K562 (cell line): Measurements from ENCODE around the gene RITA1. TPM values are rescaled to one million over a fixed set of nuclear protein-coding genes. Genes with fewer than 3 reads are reported as not detected.
A peak's percentile ranks its signal among the peaks of the same experiment; 100 is the strongest.

Source experiments
- ATF7 ChIP-seq: fragments of 450-650 bp; IDR thresholded peaks from 2 replicates; pipeline ENCODE4 v1.7.1; 2014; ENCODE audit warnings: mild to moderate bottlenecking, moderate library complexity
- BHLHE40 ChIP-seq: IDR thresholded peaks from 2 replicates; pipeline ENCODE4 v1.6.1; 2011; ENCODE audit warnings: low read length, improper control_type of control experiment
- CCAR2 ChIP-seq: fragments of 200-400 bp; formaldehyde crosslinking; IDR thresholded peaks from 2 replicates; pipeline ENCODE4 v1.6.1; 2017; ENCODE audit warnings: mild to moderate bottlenecking, low read depth, low read length
- CSDE1 ChIP-seq, 2 experiments: fragments of 450-650 bp; IDR thresholded peaks; 2 replicates each; pipeline ENCODE4 v1.6.1; 2016; ENCODE audit warnings: mild to moderate bottlenecking in 1 of 2
- ETV1 ChIP-seq: fragments of 450-650 bp; conservative IDR thresholded peaks from 2 replicates; pipeline ENCODE4 v1.6.1; 2016; ENCODE audit warnings: missing genetic modification characterization, control low read depth, low read depth, missing compliant biosample characterization
- FOSL1 ChIP-seq: fragments of 200-800 bp; sonication (Bioruptor generic); conservative IDR thresholded peaks from 2 replicates; pipeline ENCODE4 v1.6.1; 2016; ENCODE audit warnings: missing genetic modification characterization, missing compliant biosample characterization
- FOXP1 ChIP-seq: sonication (generic); formaldehyde crosslinking; IDR thresholded peaks from 2 replicates; pipeline ENCODE4 v1.8.0; 2022; ENCODE audit warnings: mild to moderate bottlenecking, missing genetic modification reagents
- GABPA ChIP-seq: fragments of 200-800 bp; sonication (Bioruptor generic); conservative IDR thresholded peaks from 2 replicates; pipeline ENCODE4 v1.6.1; 2016; ENCODE audit warnings: low read depth, missing genetic modification characterization, missing compliant biosample characterization
- HSF4 ChIP-seq: fragments of 250-450 bp; sonication (Bioruptor Pico); IDR thresholded peaks from 2 replicates; pipeline ENCODE4 v2.1.2; 2022; ENCODE audit warnings: mild to moderate bottlenecking, moderate library complexity, borderline replicate concordance
- MBD2 ChIP-seq: sonication (generic); IDR thresholded peaks from 2 replicates; pipeline ENCODE4 v1.6.1; 2016; ENCODE audit warnings: low read depth, borderline replicate concordance
- MCM2 ChIP-seq: fragments of 450-650 bp; IDR thresholded peaks from 2 replicates; pipeline ENCODE4 v1.6.1; 2017; ENCODE audit warnings: low read depth, mild to moderate bottlenecking
- MYBL2 ChIP-seq, 2 experiments: fragments of 450-650 bp in 1 of 2; sonication (generic) in 1 of 2; formaldehyde crosslinking in 1 of 2; IDR thresholded peaks; 2 replicates each; pipeline versions ENCODE4 v1.6.1 to v1.8.1; 2017 to 2022; ENCODE audit warnings: borderline replicate concordance in 1 of 2, inconsistent platforms in 1 of 2, low read depth in 1 of 2, mild to moderate bottlenecking in 1 of 2, missing genetic modification reagents in 1 of 2, moderate library complexity in 1 of 2
- PML ChIP-seq: IDR thresholded peaks from 2 replicates; pipeline ENCODE4 v1.6.1; 2012; ENCODE audit warnings: low read length, inconsistent platforms
- RBM17 ChIP-seq: fragments of 200-400 bp; formaldehyde crosslinking; IDR thresholded peaks from 2 replicates; pipeline ENCODE4 v1.6.1; 2017; ENCODE audit warnings: low read depth, mild to moderate bottlenecking, low read length, borderline replicate concordance
- SAFB ChIP-seq: fragments of 200-400 bp; formaldehyde crosslinking; IDR thresholded peaks from 2 replicates; pipeline ENCODE4 v1.6.1; 2017; ENCODE audit warnings: low read depth, low read length, borderline replicate concordance
- SMARCA5 ChIP-seq: fragments of 450-650 bp; IDR thresholded peaks from 2 replicates; pipeline ENCODE4 v1.6.1; 2016
- TBP ChIP-seq: optimal IDR thresholded peaks from 2 replicates; pipeline ENCODE3; 2011; ENCODE audit warnings: low read depth, low read length, improper control_type of control experiment
- TRIM24 ChIP-seq, 2 experiments: fragments of 450-650 bp; IDR thresholded peaks; 2 replicates each; pipeline ENCODE4 v1.6.1; 2016
- ZC3H11A ChIP-seq: IDR thresholded peaks from 2 replicates; pipeline ENCODE4 v1.6.1; 2012; ENCODE audit warnings: low read depth, low read length, improper control_type of control experiment
- ZKSCAN8 ChIP-seq: fragments of 200-800 bp; sonication (Bioruptor generic); IDR thresholded peaks from 2 replicates; pipeline ENCODE4 v1.6.1; 2016; ENCODE audit warnings: missing genetic modification characterization, missing compliant biosample characterization
- ZNF121 ChIP-seq: sonication (generic); formaldehyde crosslinking; conservative IDR thresholded peaks from 2 replicates; pipeline ENCODE4 v1.8.0; 2022; ENCODE audit warnings: missing genetic modification reagents
- ZNF24 ChIP-seq: fragments of 450-650 bp; IDR thresholded peaks from 2 replicates; pipeline ENCODE4 v1.6.1; 2016
- ZNF277 ChIP-seq: fragments of 250-450 bp; sonication (Bioruptor Pico); IDR thresholded peaks from 2 replicates; pipeline ENCODE4 v1.8.0; 2022; ENCODE audit warnings: inconsistent platforms, mild to moderate bottlenecking, moderate library complexity, borderline replicate concordance
- ZNF324 ChIP-seq: fragments of 250-450 bp; sonication (Bioruptor Pico); IDR thresholded peaks from 2 replicates; pipeline ENCODE4 v1.4.0; 2020; ENCODE audit warnings: mild to moderate bottlenecking
- ZNF445 ChIP-seq: fragments of 250-450 bp; sonication (Bioruptor Pico); IDR thresholded peaks from 2 replicates; pipeline ENCODE4 v1.4.0; 2020; ENCODE audit warnings: low read depth, mild to moderate bottlenecking, moderate library complexity
- ZNF717 ChIP-seq: fragments of 250-450 bp; sonication (Bioruptor Pico); IDR thresholded peaks from 2 replicates; pipeline ENCODE4 v1.5.0; 2021
- ZNF785 ChIP-seq: fragments of 250-450 bp; sonication (Bioruptor Pico); IDR thresholded peaks from 2 replicates; pipeline ENCODE4 v1.4.0; 2020; ENCODE audit warnings: mild to moderate bottlenecking
- polyA plus RNA-seq, 8 experiments: library from polyadenylated mRNA; depleted of rRNA in 4 of 8; stranded (reverse) in 5 of 8; unstranded in 3 of 8; fragments of >200 nt; fragmentation: Nextera tagmentation in 2 of 8; fragmentation: Illumina TruSeq in 1 of 8; extraction: Ambion mirVana in 2 of 8; extraction: Trizol in 1 of 8; gene quantifications; 2 replicates each; pipeline versions ENCODE4 v1.2.1 to v1.2.3, GENCODE V29; 2011 to 2014; ENCODE audit warnings: inconsistent platforms in 1 of 8, missing spikeins in 1 of 8
- total RNA-seq, 7 experiments: library from RNA; depleted of rRNA in 6 of 7; stranded (reverse); fragments of >200 nt in 6 of 7; fragmentation: Illumina TruSeq in 2 of 7; extraction: Trizol in 2 of 7; gene quantifications; 2 replicates each; pipeline versions ENCODE4 v1.2.1 to v1.2.3, GENCODE V29; 2011 to 2021; ENCODE audit warnings: low replicate concordance in 1 of 7
- TF ChIP-seq, protein P1 (sequence below): fragments of 450-650 bp; formaldehyde crosslinking; conservative IDR thresholded peaks from 2 replicates; pipeline ENCODE4 v1.4.0; 2022; ENCODE audit warnings: mild to moderate bottlenecking, missing genetic modification characterization
- TF ChIP-seq, protein P2 (sequence below): fragments of 250-450 bp; sonication (Bioruptor Pico); IDR thresholded peaks from 2 replicates; pipeline ENCODE4 v1.5.0; 2020; ENCODE audit warnings: mild to moderate bottlenecking, borderline replicate concordance

Gene RITA1
- total and polyA plus RNA-seq, 9 of the 15 experiments (the other 6 are each of a cell fraction or from before 2014, with no cell fraction given), result 2.8 to 40.4 (median 18.0) TPM

- no peak for TF ChIP-seq TBP
- TF ChIP-seq ZNF121 (CRISPR knock-in tag), result no peak
- TF ChIP-seq RBM17, result no peak
- no peak for TF ChIP-seq ZC3H11A
- TF ChIP-seq CCAR2, result no peak
- TF ChIP-seq MYBL2 (IDR thresholded peaks at IDR 0.05; ENCODE audit: low read depth), result no peak
- no peak for TF ChIP-seq MYBL2 (CRISPR knock-in tag; IDR thresholded peaks at IDR 0.05; ENCODE audit: borderline replicate concordance)
- TF ChIP-seq FOSL1 (tag), result peak; percentile 93
- TF ChIP-seq, protein P1, sequence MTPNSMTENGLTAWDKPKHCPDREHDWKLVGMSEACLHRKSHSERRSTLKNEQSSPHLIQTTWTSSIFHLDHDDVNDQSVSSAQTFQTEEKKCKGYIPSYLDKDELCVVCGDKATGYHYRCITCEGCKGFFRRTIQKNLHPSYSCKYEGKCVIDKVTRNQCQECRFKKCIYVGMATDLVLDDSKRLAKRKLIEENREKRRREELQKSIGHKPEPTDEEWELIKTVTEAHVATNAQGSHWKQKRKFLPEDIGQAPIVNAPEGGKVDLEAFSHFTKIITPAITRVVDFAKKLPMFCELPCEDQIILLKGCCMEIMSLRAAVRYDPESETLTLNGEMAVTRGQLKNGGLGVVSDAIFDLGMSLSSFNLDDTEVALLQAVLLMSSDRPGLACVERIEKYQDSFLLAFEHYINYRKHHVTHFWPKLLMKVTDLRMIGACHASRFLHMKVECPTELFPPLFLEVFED (CRISPR knock-in tag), result no peak
- TF ChIP-seq ATF7, result peak; percentile 68
- no peak for TF ChIP-seq SMARCA5
- TF ChIP-seq ZNF24, result no peak
- TF ChIP-seq CSDE1 (IDR thresholded peaks at IDR 0.05), result no peak
- peak; percentile 79 for TF ChIP-seq GABPA (tag)
- no peak for TF ChIP-seq BHLHE40
- TF ChIP-seq ZNF277, result no peak
- TF ChIP-seq SAFB, result no peak
- peak; percentile 75 for TF ChIP-seq ETV1 (tag)
- TF ChIP-seq MCM2, result no peak
- TF ChIP-seq ZNF324 (CRISPR knock-in tag), result no peak
- peak in 1 of 2 experiments; percentile 36; a peak in 2 of 4 replicates for TF ChIP-seq TRIM24 (IDR thresholded peaks at IDR 0.05)
- TF ChIP-seq FOXP1 (CRISPR knock-in tag), result no peak
- no peak for TF ChIP-seq MBD2
- TF ChIP-seq, protein P2, sequence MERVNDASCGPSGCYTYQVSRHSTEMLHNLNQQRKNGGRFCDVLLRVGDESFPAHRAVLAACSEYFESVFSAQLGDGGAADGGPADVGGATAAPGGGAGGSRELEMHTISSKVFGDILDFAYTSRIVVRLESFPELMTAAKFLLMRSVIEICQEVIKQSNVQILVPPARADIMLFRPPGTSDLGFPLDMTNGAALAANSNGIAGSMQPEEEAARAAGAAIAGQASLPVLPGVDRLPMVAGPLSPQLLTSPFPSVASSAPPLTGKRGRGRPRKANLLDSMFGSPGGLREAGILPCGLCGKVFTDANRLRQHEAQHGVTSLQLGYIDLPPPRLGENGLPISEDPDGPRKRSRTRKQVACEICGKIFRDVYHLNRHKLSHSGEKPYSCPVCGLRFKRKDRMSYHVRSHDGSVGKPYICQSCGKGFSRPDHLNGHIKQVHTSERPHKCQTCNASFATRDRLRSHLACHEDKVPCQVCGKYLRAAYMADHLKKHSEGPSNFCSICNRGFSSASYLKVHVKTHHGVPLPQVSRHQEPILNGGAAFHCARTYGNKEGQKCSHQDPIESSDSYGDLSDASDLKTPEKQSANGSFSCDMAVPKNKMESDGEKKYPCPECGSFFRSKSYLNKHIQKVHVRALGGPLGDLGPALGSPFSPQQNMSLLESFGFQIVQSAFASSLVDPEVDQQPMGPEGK (CRISPR knock-in tag), result no peak
- TF ChIP-seq HSF4 (CRISPR knock-in tag), result no peak
- no peak for TF ChIP-seq ZNF445 (CRISPR knock-in tag)
- no peak for TF ChIP-seq ZKSCAN8 (CRISPR knock-in tag)
- no peak for TF ChIP-seq ZNF717 (CRISPR knock-in tag)
- no peak for TF ChIP-seq ZNF785
- no peak for TF ChIP-seq PML
These were observed 29.4 kb downstream of the RITA1 start (continued) for GRCh38 chr12:113214895-113215400.
